KMS-11 (cell line): ENCODE data around the gene EHF.

Experiments
- H2AFZ ChIP-seq: fragments of 200-600 bp; sonication (generic); 2 replicates; pipeline ENCODE4 v1.6.1; 2016; ENCODE audit warnings: antibody characterized with exemption, mixed run types, low read depth
- H3K27ac ChIP-seq: fragments of 200-600 bp; sonication (generic); 2 replicates; pipeline ENCODE4 v1.6.1; 2016; ENCODE audit warnings: mild to moderate bottlenecking, mixed run types
- H3K27me3 ChIP-seq: fragments of 200-600 bp; sonication (generic); 2 replicates; pipeline ENCODE4 v1.6.1; 2017; ENCODE audit warnings: mild to moderate bottlenecking, low read depth, mixed run types, moderate library complexity; ENCODE audit not compliant: insufficient read depth
- H3K36me3 ChIP-seq: fragments of 200-600 bp; sonication (generic); 2 replicates; pipeline ENCODE4 v1.6.1; 2017; ENCODE audit warnings: mild to moderate bottlenecking, mixed run types; ENCODE audit not compliant: insufficient read depth
- H3K4me1 ChIP-seq: fragments of 200-600 bp; sonication (generic); 2 replicates; pipeline ENCODE4 v1.6.1; 2016; ENCODE audit warnings: mild to moderate bottlenecking, low read depth, mixed run types; ENCODE audit not compliant: poor library complexity, severe bottlenecking
- H3K4me2 ChIP-seq: fragments of 200-600 bp; sonication (generic); 2 replicates; pipeline ENCODE4 v1.7.0; 2016; ENCODE audit warnings: mild to moderate bottlenecking, mixed run types
- H3K4me3 ChIP-seq: fragments of 200-600 bp; sonication (generic); IDR thresholded peaks from 2 replicates; pipeline ENCODE4 v1.6.1; 2017; ENCODE audit warnings: low read depth, low read length, mixed read lengths; ENCODE audit not compliant: insufficient read depth
- H3K79me2 ChIP-seq: fragments of 200-600 bp; sonication (generic); 2 replicates; pipeline ENCODE4 v1.6.1; 2016; ENCODE audit warnings: low read depth, mixed run types; ENCODE audit not compliant: insufficient read depth
- H3K9ac ChIP-seq: fragments of 200-600 bp; sonication (generic); 2 replicates; pipeline ENCODE4 v1.6.1; 2016; ENCODE audit warnings: mild to moderate bottlenecking, mixed run types
- H4K20me1 ChIP-seq: fragments of 200-600 bp; sonication (generic); 2 replicates; pipeline ENCODE4 v1.6.1; 2016; ENCODE audit warnings: mild to moderate bottlenecking, mixed run types; ENCODE audit not compliant: insufficient read depth
- TF ChIP-seq, protein P1 (sequence below): fragments of 200-600 bp; sonication (generic); conservative IDR thresholded peaks from 2 replicates; pipeline ENCODE4 v1.6.1; 2017; ENCODE audit warnings: low read depth, mild to moderate bottlenecking, antibody characterized with exemption, low read length, moderate library complexity, mixed read lengths

Gene EHF

DNA sequence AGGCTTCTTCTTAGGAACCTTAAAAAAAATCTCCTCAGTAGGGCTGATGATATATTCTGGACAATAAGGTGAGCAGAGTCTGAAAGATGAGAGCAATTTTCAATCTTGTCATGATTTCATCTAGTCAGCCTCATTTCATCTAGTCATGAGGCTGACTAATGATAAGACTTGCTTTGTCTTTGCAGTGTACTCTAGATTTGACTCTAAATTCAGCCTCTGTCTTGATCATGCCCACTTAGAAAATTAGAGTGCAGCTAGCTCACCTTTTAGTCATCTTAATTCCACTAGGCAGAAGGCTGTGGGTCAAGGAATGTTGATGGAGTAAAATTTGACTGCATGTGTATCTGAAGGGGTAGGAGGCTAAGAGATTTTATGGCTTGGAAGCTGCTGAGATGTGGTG is 5.5 kb downstream of the EHF start:
- Histone ChIP-seq H3K27me3 (no peaks in the 10 kb centered on the region), H3K4me1 (peaks cover 2% of the 10 kb centered on the region)
- TF ChIP-seq, protein P1, sequence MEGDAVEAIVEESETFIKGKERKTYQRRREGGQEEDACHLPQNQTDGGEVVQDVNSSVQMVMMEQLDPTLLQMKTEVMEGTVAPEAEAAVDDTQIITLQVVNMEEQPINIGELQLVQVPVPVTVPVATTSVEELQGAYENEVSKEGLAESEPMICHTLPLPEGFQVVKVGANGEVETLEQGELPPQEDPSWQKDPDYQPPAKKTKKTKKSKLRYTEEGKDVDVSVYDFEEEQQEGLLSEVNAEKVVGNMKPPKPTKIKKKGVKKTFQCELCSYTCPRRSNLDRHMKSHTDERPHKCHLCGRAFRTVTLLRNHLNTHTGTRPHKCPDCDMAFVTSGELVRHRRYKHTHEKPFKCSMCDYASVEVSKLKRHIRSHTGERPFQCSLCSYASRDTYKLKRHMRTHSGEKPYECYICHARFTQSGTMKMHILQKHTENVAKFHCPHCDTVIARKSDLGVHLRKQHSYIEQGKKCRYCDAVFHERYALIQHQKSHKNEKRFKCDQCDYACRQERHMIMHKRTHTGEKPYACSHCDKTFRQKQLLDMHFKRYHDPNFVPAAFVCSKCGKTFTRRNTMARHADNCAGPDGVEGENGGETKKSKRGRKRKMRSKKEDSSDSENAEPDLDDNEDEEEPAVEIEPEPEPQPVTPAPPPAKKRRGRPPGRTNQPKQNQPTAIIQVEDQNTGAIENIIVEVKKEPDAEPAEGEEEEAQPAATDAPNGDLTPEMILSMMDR = no peak

DNA sequence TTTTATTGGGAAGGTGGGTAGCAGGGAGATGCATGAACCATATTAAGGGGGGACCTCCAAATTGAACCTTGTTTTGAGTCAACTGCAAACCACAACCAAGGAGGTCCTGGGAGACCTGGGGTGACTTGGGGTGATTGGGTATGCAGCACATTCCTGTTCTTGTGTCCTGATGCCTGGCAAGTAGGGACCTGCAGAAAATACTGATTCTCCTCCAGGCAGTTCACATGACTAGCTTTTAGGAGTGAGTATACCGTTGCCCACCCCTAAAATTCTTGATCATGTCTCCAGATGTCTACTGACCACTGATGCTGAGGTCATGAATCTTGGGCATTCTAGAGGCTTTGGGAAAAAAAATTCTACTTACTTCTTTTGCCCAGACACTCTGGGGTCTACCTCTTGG is 6.3 kb downstream of the EHF start:
- Histone ChIP-seq H3K4me1 (peaks cover 10% of the 10 kb centered on the region), H3K27ac (no peak overlapping the region), H2AFZ (no peak overlapping the region), H3K9ac (no peak overlapping the region), H3K36me3 (no peaks in the 10 kb centered on the region), H3K27me3 (no peaks in the 10 kb centered on the region), H4K20me1 (no peaks in the 10 kb centered on the region), H3K79me2 (no peaks in the 10 kb centered on the region), H3K4me2 (no peak overlapping the region), H3K4me3 (no peak overlapping the region)
- TF ChIP-seq, protein P1 = no peak

More for the DNA sequence above, 5.5 kb downstream of the EHF start:
- Histone ChIP-seq H3K27ac (no peak overlapping the region), H3K36me3 (no peaks in the 10 kb centered on the region), H4K20me1 (no peaks in the 10 kb centered on the region), H3K79me2 (no peaks in the 10 kb centered on the region), H3K9ac (no peak overlapping the region), H2AFZ (no peak overlapping the region), H3K4me3 (no peak overlapping the region), H3K4me2 (no peak overlapping the region)

DNA sequence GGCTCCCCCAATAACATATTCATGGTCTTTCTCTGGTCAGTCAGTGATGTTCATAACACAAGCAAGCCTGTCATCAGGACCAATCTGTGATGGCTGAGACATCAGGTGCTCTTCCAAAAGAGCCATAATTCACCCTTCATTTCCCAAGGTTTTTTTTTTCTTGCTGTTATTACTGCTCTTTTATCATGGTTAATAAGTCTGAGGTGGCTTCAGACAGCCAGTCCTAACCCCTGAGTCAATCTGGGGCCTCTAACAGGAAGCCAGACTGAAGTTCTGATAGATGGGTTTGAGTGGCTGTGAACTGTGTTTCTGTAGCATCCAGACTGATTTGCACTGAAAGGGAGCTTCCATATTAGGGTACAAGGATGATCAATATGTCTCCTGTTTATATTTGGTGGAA is 8.8 kb downstream of the EHF start:
- Histone ChIP-seq H3K27me3 (no peaks in the 10 kb centered on the region), H3K79me2 (no peaks in the 10 kb centered on the region), H3K4me3 (no peak overlapping the region), H3K4me2 (no peak overlapping the region), H3K4me1 (peaks cover 32% of the 10 kb centered on the region), H3K27ac (no peak overlapping the region), H3K9ac (no peak overlapping the region), H4K20me1 (no peaks in the 10 kb centered on the region), H2AFZ (no peak overlapping the region), H3K36me3 (no peaks in the 10 kb centered on the region)
- TF ChIP-seq, protein P1 = no peak

DNA sequence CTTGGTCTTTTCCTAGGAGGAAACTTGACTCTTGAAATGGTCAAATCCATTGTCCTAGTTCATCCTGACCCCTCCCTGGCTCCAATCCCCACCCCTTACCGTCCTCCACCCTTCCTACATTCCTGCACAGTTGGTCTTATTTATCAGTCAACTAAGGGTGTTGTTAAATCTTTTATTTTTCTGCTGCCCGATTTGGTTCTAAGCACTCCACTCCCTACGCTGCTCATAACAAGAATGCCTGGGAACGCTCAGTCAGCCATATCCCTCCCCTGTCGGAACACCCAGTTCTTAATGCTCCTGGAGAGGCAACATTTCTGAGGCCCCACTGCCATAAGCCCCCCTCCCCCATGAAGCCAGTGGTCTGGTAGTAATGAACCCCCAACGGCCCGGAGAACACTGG is 9.7 kb downstream of the EHF start:
- Histone ChIP-seq H3K27ac (no peak overlapping the region), H3K79me2 (no peaks in the 10 kb centered on the region), H3K4me3 (no peak overlapping the region), H3K36me3 (no peaks in the 10 kb centered on the region), H4K20me1 (no peaks in the 10 kb centered on the region), H2AFZ (no peak overlapping the region), H3K4me2 (no peak overlapping the region), H3K4me1 (peaks cover 40% of the 10 kb centered on the region), H3K9ac (no peak overlapping the region), H3K27me3 (no peaks in the 10 kb centered on the region)
- TF ChIP-seq, protein P1 = no peak
